Inferior parietal cortex (tissue), 1 donor: ENCODE results near the gene GFI1B.
"Not testable (repeated sequence)": the region's sequence is repeated elsewhere in the genome, so short reads cannot be mapped to it uniquely, and the experiment has no call there.

Experiments
- DNase-seq: peaks from one replicate; pipeline ENCODE4 v3.0.0-alpha.2; 2016; ENCODE audit errors: extremely low spot score

GFI1B gene

GRCh38 chr9:132967908-132968307, 10.6 kb upstream of the GFI1B start:
- DNase-seq: not testable (repeated sequence)

GRCh38 chr9:132969783-132970182, 8.7 kb upstream of the GFI1B start:
- no peak for DNase-seq

GRCh38 chr9:132970324-132971062, 8.0 kb upstream of the GFI1B start:
- DNase-seq: no peak

- no peak for DNase-seq
Observed at GRCh38 chr9:132973166-132973565, 5.3 kb upstream of the GFI1B start.

GRCh38 chr9:132973713-132974112, 4.8 kb upstream of the GFI1B start:
- no peak for DNase-seq

GRCh38 chr9:132975961-132976360, 2.5 kb upstream of the GFI1B start:
- DNase-seq: no peak

DNA sequence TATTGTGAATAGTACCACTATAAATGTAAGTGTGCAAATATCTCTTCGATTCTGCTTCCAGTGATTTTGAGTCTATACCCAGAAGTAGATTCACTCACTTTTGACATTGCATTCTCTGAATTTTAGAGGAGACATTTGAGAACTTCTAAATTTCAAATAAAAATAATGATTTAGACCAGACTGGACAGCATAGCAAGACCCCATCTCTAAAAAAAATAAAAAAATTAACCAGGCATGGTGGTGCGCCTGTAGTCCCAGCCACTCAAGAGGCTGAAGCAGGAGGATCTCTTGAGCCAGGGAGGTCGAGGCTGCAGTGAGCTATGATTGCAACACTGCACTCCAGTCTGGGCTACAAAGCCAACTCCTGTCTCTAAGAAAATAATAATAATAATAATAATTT, 1.9 kb upstream of the GFI1B start:
- DNase-seq: no peak

- DNase-seq: no peak
Observed at GRCh38 chr9:132978112-132978450, 413 bp upstream of the GFI1B start.

DNA sequence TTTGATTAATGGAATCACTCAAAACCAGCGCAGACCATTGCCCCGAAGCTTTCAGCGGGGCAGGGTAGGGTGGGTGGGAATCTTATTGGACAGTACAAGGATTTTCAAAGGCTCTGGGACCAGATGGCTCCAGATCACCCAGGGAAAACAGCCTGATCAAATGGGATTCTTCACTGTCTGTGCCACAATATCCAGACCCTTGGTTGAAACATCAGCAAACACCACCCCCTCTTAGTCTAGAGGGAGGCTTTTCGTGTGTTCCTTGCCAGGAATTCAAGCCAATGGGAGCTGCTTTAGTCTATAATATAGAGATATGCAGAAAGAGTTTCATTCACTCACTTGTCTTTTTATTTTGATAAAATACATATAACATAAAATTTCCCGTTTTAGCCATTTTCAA, 1.7 kb downstream of the GFI1B start:
- no peak for DNase-seq

- DNase-seq: no peak
Observed at GRCh38 chr9:132982458-132982857, 4.0 kb downstream of the GFI1B start.

- no peak for DNase-seq
Observed at GRCh38 chr9:132983491-132984201, 5.2 kb downstream of the GFI1B start.

DNA sequence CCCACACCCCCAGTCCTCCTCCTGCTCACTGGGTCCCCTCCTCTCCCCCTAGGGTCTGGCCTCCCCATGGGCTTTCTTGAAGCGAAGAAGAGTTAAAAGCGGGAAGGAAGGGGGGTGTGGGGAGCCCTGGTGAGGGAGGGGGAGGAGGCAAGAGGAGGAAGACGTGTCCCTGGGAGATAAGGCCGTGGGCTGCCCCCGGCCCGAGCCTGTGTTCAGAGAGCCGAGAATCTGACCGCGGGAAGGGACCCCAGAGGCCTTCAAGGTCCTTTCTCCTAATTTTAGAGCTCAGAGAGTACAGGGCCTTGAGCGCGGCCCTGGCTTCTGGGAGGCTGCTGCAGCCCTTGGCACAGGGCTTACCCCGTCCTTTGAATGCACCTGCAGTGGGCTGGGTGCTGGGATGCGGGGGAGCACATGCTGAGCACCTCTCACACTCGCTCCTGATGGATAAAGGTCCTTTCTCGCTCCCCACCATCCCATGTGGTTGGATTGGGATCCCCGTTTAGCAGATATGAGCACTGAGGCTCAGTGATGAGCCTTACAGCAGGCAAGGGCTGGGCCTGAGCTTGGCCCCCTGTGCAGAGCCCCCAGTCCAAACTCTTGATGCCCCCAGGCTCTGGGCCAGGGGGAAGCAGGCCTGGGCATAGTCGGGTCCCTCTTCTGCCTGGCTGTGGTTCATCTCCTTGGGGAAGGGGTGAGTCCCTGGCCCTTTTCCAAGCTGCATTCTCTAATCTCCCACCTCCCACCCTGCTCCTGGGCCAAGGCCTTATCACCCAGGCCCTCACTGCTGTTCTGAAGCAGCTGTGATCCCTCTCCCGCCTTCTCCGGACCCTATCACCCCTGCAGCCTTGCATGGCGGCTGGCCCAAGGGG, 5.9 kb downstream of the GFI1B start:
- DNase-seq: no peak

DNA sequence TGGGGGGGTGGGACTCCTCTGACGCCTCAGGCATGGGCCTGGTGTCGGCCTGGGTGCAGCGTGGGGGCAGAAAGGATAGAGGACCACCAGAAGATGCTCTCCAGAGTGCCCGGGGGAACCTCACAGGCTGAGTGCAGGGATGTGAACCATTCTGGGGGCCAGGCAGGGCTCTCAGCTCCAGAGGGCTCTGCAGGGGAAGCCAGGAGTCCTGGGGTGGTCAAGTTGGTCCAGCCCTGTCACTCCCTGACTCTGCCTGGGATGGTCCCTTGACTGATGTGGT, 6.5 kb downstream of the GFI1B start:
- DNase-seq: no peak

GRCh38 chr9:132985489-132985888, 7.0 kb downstream of the GFI1B start:
- no peak for DNase-seq

DNA sequence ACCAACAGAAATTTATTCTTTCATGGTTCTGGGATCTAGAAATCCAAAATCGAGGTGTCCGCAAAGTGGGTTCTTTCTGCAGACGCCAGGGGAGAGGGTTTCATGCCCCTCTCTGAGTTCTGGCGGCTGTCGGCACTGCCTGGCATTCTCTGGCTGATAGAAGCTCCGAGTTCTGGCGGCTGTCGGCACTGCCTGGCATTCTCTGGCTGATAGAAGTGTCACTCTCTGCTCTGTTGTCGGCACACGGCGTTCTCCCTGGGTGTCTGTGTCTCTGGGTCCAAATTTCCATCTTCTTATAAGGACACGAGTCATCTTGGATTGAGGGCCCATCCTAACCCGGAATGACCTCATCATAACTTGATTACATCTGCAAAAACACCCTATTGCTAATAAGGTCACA, 7.6 kb downstream of the GFI1B start:
- DNase-seq: no peak

GRCh38 chr9:132986640-132987620, 8.4 kb downstream of the GFI1B start:
- DNase-seq: no peak

DNA sequence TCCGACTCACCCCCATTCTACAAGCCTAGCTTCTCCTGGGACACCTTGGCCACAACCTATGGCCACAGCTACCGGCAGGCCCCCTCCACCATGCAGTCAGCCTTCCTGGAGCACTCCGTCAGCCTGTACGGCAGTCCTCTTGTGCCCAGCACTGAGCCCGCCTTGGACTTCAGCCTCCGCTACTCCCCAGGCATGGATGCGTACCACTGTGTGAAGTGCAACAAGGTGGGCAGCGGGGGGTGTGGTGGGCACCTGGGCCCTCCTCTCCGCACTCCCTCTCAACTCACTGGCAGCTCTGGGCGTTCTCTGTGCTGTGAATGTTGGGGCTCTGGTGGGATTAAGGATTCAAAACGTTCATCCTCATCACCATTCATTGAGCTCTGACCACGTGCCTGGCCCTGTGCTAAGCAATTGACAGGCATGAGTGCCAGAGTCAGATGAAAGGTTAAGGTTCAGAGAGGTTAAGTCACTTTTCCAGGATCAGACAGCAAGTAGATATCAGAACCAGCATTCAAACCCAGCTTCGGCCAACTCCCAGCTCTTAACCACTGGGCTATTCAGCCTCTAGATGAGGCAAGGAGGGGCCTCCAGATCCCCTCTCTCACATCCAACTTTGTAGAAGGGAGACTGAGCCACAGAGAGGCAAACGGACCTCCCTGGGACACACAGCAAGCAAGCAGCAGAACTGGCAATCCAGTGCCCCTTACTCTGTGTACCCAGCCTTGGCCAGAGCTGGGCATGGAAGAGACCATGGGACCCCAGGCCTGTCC, 9.9 kb downstream of the GFI1B start:
- no peak for DNase-seq

DNA sequence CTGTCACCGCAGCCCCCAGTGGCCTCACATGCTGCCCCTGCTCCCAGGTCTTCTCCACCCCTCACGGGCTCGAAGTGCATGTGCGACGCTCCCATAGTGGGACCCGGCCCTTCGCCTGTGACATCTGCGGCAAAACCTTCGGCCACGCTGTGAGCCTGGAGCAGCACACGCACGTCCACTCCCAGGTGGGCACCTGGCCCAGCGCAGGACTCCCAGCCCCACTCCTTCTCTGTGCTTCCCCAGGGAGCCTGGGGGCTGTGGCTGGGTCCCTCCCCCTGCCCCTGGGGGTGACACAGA, 10.5 kb downstream of the GFI1B start:
- no peak for DNase-seq

DNA sequence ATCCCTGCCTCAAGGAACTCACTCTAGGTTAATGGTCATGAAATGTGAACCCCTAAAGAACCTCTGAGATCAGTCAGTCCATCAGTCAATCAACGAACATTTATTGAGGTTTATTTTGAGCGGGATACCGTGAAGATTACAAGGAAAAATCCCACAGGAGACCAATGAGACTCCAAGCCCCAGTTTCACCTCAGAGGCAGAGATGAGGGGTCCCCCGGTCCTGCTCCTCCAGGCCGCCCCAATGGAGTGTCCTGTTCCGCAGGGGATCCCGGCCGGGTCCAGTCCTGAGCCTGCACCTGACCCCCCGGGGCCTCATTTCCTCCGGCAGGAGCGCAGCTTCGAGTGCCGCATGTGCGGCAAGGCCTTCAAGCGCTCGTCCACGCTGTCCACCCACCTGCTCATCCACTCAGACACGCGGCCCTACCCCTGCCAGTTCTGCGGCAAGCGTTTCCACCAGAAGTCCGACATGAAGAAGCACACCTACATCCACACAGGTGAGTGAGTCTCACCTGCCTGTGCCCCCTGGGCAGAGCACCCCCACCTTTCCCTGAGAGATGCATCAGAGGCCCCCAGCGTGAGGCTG, 11.0 kb downstream of the GFI1B start:
- DNase-seq: no peak

DNA sequence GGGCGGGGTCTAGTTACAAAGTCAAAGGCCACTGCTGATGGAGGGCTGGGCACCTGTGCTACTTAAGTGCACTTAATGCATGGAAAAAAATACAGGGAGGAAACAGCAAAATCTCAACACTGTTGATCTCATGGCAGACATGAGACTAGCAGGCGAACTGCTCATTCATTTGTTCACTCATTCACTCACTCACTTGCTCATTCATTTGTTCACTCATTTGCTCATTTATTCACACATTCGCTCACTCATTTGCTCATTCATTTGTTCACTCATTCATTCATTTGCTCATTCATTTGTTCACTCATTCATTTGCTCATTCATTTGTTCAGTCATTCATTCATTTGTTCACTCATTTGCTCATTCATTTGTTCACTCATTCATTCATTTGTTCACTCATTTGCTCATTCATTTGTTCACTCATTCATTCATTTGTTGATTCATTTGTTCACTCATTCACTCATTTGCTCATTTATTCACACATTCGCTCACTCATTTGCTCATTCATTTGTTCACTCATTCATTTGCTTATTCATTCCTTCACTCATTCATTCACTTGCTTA, 11.6 kb downstream of the GFI1B start:
- not testable (repeated sequence) for DNase-seq
